AG20443 (cell line): ENCODE measurements around the gene NOX3.
"Not testable (repeated sequence)": the region's sequence is repeated elsewhere in the genome, so short reads cannot be mapped to it uniquely, and the experiment has no call there.

Experiments used
- DNase-seq: peaks from one replicate; pipeline ENCODE4 v3.0.0; 2012; ENCODE audit warnings: low spot score, mixed read lengths

The NOX3 gene

GRCh38 chr6:155371230-155371629 is 84.4 kb downstream of the NOX3 start:
- DNase-seq = no peak

GRCh38 chr6:155366325-155366724 is 89.3 kb downstream of the NOX3 start:
- no peak for DNase-seq

- no peak for DNase-seq
Measured at GRCh38 chr6:155364844-155365437, 90.7 kb downstream of the NOX3 start.

GRCh38 chr6:155364021-155364420 is 91.6 kb downstream of the NOX3 start:
- not testable (repeated sequence) for DNase-seq

- DNase-seq = not testable (repeated sequence)
Measured at GRCh38 chr6:155362968-155363632, 92.5 kb downstream of the NOX3 start.

- no peak for DNase-seq
Measured at GRCh38 chr6:155354167-155354566, 101.5 kb downstream of the NOX3 start.

GRCh38 chr6:155352811-155353210 is 102.8 kb downstream of the NOX3 start:
- peak; percentile 74 for DNase-seq

- no peak for DNase-seq
Measured at GRCh38 chr6:155352130-155352420, 103.6 kb downstream of the NOX3 start.

GRCh38 chr6:155351273-155352129 is 104.1 kb downstream of the NOX3 start:
- DNase-seq = no peak

GRCh38 chr6:155349956-155350355 is 105.7 kb downstream of the NOX3 start:
- DNase-seq = no peak

GRCh38 chr6:155349129-155349528 is 106.5 kb downstream of the NOX3 start:
- DNase-seq = peak; percentile 52

- DNase-seq = no peak
Measured at GRCh38 chr6:155347800-155348199, 107.8 kb downstream of the NOX3 start.

GRCh38 chr6:155346957-155347356 is 108.7 kb downstream of the NOX3 start:
- DNase-seq = no peak
